Measurements from ENCODE around the gene CASP4.
A peak's percentile ranks its signal among the peaks of the same experiment; 100 is the strongest.
"Not testable (repeated sequence)": the region's sequence is repeated elsewhere in the genome, so short reads cannot be mapped to it uniquely, and the experiment has no call there.

CASP4 gene

DNA sequence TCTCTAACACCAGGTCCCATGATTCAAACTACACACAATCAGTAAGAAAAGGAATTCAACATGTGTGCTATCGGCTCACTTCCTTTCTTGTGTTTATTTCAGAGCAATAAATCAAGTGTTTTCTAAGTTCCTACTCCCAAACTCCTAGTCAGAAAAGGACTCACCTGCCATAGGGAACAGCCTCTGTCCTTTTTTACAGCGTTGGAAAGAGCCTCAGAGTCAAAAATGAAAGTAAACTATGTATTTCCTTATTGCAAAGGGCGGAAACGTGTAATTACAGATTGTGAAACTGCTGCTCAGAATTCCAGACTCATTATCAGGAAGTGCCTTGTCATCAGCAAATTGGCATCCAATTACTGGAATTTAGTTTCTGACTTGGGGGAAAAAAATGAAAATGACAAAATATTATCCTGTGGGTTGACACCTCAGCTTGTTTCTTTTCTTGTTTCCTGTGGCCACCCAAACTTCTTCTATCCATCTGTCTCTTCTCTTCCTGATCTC lies at the start of gene CASP4:
Gene CASP4, minus strand, starts transcription at position 220 of the 501 bp plus-strand sequence. Its CDS starts 49 bp downstream, at position 171.
- peak; percentile 60 to 72 for DNase-seq

DNA sequence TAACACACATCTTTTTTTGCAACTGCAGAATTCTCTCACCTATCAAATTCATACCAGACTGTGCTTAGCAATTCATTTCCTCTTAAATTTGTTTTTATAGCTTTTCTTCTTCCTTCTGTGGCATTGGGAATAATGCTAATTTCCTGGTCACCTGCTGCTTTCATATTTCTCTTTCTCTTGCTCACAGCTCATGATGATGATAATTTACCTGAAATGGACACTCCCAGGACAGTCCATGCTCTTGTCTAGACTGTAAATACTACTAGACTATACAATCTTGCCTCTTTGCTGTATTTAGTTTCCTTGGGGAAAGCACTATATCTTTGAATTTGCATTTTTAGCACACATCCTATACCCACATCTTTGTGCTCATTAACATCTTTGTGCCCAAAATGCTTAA lies 39.1 kb upstream of the CASP4 start:
- DNase-seq = no peak

DNA sequence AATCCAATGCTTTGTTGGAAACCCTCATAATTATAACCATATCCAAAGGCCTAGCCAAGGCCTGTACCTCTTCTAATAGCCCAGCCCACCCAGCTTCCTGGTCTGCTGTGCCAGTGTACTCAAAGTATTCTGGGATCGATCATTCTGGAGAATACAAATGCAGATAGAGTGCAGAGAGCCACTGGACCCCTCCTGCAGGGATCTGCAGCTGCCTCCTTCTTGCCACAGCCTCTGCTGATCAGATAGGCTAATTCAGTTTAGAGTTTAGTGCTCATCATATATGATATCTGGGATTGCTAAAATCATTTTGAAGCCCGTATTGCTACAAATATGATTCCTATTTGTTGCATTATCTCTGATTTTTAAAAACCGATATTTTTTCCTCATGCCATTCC lies 37.1 kb upstream of the CASP4 start:
- DNase-seq = no peak

DNA sequence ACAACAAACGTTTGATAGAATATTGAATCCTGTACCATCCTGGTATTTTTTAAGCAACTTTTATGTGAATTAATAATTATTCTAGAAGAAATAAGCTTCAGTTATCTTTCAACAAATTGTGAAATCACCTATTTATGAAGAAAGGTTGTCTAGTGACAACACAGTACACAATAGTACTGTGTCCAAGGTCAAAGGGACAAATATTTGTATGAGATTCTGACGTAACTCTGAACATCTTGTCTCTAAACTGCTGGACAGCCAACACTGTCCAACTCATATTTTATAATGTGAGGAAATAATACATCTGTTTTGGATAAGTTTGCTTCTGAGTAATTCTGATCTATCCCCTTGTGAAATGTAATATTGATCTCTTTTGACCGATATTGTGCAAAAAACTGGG lies 35.6 kb upstream of the CASP4 start:
- DNase-seq = no peak

DNA sequence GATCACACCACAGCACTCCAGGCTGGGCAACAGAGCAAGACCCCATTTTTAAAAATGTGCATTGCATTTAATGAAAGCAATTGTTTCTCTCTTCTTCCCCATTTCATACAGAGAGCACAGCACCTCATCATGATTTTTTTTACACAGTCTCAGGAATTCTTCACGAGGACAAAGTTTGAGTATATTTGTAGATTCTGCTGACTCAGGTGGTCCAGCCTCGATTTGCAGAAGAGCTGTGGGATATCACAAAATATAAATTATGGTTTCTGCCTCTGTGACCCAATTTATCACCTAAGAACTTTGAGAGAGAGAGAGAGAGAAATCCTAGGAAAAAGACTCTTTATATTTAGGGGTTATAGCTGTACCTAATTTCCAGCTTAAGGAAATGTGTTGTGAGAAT lies 34.8 kb upstream of the CASP4 start:
- DNase-seq = no peak

DNA sequence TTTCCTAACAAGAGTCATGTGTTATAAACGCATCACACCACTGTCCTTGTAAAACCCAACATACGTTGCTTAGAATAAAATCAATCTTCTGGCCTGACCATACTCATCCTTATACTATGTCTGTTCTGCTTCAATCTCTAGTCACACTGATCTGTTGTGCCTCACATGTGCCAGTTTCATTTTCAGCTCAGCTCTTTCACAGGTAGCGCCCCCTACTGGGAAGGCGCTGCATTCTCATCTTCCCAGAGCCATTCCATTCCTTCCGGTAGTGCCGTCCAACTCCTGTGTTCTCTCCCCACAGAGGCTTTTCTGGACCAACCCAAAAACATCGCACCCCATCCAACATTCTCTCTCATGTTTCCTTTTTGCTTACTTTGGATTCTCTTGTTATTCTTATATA lies 32.4 kb upstream of the CASP4 start:
- peak; percentile 34 to 47 for DNase-seq

DNA sequence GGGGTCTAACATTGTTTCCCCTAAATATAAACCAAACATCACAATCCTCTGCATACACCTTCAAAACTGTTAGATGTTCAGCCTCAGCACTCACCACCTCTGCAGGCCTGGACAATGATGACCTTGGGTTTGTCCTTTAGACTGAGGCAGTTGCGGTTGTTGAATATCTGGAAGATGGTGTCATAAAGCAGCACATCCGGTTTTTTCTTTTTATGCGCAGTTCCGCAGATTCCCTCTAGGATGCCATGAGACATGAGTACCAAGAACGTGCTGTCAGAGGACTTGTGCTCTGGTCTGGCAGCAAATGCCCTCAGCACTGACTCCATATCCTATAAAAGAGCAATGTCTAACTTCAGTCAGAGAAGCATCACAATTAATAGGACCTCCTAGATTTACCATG lies 31.8 kb upstream of the CASP4 start:
- peak in 1 of 2 experiments; percentile 1 for DNase-seq

DNA sequence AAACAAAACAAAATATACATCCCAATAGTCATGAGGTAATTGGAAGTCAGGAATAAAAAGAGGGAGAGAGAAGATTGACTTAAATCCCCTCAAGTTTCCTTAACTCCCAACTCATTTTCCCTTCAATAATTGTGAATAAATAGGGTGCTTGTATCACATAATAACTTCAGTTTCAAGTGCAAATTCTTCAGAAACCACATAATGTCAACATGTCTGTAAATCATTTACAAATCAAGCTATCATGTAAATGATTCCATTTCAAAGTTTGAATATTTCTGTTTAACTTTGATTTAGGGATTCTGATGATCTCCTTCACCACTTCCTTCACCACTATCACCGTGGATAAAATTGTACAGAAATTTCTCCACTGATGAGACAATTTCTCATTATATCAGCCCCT lies 31.3 kb upstream of the CASP4 start:
- no peak for DNase-seq

DNA sequence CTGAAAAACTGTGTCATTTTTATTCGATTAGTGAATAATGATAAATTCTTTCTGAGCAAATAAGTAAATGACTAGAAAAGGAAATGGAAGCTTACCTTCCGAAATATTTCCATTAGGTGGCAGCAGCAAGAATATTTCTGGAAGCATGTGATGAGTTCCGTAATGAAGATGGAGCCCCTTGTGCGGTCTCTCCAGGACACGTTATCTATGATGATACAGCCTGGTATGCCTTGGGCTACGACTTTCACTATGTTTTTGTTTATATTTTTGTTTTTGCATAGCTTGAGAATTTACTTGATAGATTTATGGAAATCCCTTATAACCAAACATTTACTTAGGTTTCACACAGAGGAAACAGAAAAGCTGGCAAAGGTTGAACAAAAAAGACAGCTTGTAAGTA lies 28.9 kb upstream of the CASP4 start:
- no peak for DNase-seq

DNA sequence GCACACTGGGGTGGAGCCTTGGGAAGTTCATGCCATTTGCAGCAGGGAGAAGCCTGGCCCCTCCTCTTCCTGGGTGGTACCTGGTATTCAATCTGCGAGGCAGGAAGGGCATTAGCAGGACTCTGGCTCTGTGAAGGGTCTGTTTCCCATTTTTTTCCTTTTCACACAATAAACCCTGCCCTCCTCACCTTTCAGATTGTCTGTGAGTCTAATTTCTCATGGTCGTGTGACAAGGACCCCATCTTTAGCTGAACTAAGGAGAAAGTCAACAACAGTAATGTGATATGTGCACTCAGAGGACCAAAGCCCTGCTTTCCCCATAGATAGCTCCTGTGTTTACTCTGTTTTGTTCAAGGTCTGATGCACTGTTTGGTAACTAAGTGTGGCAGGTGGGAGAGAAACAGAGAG lies 26.6 kb upstream of the CASP4 start:
- no peak for DNase-seq

DNA sequence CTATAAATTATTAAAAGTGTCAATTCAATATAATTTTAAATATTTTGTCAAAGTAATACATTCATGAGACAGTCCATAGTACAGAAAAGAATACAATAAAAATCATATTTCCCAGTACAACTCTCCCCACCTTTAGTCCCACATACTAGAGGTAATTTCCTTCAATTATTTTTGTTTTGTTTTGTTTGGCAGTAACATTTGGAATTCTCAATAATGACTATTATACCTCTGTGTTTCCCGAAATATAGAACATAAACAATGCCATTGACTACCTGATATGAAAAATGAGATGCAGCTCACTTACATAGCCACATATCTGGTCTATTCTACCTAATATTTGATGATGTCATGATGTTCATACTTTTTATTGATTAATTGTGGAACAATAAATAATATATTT lies 24.4 kb upstream of the CASP4 start:
- no peak for DNase-seq

DNA sequence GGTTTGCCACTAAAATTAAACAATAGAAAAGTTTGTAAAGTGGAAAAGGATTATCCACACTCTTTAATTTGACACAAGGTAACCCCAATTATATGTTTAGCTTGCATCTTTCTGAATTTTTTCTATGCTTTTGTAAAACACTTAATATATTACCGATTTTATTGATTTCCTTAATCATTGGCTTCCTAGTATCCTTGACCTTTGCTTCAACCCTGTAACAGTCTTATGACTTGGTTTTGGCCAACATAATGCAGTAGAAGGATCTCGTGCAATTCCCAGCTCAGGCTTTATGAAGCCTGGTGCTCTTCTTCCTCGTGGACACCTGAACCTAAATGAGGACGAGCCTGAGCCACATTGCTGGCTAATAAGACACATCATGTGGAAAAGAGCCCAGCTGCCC lies 23.6 kb upstream of the CASP4 start:
- DNase-seq = no peak

DNA sequence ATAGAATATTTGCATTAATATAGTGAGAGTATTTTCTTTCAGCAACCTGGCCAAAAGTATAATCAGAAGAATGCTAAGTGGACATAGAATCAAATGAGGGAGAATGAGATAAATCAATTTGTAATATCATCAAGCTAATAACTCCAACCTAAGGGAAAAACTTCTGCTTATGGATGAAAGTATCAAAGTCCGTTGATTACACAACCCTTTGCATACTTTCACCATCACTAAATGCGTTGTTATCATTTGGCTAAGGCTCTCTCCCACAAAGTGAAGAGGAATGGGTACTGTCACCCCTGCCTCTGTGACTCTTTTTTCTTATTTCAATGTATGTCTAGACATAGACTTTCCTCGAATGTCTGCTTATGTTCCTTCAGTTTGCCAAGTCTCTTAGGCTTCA lies 16.4 kb upstream of the CASP4 start:
- no peak for DNase-seq

DNA sequence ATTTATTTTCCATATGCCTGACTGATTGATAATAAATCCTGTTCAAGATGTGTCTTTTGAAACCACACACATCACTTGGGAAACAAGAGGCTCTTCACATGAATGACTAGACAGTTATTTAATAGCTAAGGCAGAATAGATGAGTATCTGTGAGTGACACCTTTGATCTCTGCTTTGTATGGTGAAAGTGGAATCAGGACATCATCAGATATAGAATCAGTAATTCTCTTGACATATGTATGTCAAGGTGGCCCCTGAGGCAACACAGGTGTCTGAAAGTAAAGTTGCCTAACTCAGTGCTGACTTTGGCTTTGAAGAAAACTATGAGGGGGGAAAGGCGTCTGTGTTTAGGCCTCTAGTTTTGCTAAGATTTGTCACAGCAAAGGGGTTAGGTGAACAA lies 11.5 kb upstream of the CASP4 start:
- DNase-seq = no peak

DNA sequence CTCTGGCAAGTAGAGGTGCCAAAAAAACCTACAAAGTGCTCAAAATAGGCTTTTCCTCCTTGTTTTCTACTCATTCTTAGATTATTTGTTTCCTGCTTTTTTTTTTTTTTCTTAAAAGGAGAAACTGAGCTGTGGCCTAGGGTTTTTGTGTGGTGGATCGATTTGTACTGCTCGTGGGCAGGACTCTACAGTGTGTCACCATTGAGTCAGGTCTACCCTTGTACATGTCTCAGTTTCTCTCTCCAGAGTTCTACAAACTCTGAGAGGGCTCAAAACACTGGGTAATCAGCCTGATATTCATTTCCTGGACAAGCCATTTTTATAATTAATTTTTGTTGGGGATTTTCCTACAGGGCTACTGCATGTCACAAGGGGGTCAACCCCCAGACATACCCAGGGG lies 5.2 kb upstream of the CASP4 start:
- DNase-seq = no peak

DNA sequence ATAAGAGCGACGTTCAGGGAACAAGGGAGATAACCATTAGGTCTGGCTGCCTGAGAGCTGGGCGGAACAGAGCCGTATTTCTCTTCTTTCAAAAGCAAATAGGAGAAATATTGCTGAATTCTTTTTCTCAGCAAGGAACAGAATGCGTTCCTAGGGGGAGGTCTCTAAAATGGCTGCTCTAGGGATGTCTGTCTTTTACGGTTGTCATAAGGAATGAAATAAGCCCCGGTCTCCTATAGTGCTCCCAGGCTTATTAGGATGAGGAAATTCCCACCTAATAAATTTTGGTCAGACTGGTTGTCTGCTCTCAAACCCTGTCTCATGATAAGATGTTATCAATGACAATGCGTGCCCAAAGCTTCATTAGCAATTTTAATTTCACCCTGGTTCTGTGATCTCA lies 4.5 kb upstream of the CASP4 start:
- not testable (repeated sequence) for DNase-seq

DNA sequence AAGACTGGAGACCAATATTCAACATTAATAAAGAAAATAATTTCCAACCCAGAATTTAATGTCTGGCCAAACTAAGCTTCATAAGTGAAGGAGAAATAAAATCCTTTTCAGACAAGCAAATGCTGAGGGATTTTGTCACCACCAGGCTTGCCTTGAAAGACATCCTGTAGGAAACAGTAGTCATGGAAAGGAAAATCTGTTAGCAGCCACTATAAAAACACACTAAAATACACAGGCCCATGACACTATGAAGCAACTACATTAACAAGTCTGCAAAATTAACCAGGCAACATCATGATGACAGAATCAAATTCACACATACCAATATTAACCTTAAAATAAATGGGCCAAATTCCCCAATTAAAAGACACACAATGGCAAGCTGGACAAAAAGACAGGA lies 2.4 kb upstream of the CASP4 start:
- DNase-seq = no peak

DNA sequence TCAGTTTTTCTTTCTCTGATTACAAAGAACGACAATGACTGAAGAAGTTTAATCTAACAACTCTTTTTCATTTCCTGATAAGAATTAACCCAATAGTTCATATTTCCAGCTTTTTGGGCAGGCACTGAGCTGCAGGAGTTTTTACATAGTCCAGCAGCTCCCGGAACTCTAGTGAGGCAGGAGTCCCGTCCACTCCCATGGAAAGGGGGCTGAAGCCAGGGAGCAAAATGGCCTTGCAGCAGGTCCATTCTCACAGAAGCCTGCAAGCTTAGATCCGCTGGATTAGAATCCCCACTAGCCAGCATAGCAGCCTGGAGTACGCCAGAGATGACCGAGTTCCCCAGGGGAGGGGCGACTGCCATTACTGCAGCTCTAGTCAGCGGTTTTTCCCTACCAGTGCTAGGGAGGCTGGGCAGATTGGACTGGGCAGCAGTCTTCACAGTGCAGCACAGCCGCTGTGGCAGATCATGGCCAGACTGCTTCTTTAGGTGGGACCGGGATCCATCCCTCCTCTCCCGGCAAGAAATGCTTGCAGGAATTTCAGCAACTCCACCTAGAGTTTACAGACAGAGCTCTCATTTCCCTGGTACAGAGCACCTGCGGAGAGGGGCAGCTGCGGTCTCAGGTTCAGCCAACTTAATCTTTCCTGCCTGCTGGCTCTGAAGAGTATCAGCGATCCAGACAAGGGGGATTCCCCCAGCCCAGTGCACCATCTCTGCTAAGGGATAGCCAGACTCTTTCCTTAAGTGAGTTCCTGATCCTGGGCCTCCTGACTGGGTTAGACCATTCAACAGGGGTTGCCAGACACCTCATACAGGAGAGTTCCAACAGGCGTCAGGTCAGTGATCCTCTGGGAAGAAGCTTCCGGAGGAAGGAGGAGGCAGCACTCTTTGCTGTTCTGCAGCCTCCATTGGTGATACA lies 742 bp upstream of the CASP4 start:
- DNase-seq = no peak

DNA sequence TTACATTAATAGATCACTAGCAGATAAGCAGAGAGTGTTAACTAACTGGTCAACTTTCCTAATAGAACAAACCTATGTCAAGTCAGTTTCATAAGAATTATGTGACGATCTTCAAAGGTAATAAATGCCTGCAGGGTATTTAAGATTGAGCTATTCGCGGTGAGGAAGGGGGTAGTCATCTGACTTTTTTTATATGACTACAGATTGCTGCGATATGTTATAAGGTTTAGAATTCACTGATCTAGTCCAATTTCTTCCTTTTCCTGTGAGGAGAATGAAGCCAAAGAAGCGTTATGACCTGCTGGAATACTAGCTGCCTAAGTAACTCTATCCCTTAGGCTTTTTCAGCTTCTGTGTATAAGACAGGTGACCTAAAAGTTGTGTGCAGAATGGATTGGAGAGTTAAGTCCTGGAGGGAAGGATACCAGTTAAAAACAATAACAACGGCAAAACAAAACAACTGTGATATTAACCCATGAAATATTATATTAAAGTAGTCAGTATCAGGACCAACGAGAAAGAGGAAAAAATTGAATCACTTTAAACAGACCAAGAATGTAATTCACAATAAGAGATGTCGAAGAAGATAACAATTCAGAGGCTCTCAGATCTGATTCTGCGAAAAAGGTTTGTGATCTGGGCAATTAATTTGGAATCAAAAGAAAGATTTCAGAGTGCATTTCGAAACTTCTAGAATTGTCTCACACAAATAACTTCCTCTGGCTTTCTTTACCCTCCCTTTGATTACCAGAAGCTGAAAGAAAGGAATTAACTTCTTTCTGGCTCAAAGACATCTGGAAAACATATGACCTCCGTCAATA lies 630 bp downstream of the CASP4 start:
- DNase-seq = peak in 1 of 2 experiments; percentile 39

DNA sequence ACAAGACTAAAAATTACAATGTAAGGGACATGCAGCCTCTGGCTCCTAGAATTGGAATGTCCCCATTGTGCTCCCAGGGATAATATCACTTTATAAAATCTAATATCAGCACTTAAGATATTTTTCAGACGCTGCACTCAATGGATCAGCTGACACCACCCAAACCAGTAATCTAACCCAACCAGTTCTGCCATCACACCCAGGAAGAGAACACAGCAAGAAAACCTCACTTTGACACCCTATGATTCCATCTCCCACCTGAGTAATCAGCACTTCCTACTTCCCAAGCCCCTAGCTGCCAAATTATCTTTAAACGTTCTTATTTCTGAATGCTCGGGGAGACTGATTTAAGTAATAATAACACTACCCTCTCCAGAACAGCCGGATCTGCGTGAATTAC lies 2.6 kb downstream of the CASP4 start:
- DNase-seq = no peak

DNA sequence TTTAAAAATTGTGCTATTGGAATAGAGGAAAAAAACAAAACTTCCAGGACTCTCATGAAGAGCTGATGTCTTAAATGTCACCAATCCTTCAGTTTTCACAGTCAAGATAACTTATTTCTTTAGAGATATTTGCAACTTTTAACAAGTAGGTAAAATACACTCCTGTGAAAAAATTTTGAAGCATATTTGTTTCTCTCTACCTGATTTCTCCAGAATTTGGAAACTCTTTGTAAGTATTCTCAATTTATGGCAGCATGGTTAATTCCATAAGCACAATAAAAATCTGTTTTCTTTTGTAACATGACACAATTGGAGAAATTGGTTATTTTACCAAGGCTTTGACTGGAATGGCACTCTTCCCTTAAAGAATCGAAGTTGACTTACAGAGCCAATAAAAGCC lies 4.1 kb downstream of the CASP4 start:
- no peak for DNase-seq

DNA sequence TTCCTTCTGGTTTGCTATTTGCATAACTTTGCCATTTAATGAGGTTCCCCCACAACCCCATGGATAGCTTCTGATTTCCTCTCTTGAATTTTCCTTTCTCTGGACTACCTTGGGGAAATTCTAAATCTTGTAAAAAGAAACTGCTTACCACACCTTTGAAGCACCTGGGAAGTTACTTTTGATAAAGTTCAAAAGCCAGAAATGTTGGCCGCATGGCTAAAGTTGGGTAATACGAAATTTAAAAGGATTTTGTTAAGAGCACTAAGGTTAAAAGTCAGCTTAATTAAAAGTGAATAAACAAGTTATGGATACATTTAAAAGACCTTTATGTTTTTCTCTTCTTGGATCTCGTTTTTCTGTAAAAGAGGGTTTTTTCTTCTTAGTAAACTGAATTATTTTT lies 5.5 kb downstream of the CASP4 start:
- no peak for DNase-seq

DNA sequence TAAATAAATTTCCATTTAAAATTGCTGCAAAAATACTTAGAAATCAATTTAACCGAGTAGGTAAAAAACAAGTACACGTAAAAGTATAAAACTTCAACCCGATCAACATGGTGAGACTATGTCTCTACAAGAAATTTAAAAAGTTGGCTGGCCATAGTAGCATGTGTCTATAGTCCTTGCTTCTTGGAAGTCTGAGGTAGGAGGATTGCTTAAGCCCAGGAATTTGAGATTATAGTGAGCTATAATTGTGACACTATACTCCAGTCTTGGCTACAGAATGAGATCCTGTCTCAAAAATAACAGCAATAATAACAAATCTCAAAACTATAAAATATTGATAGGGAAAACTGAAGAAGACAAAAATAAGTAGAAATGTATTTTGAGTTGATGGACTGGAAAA lies 11.1 kb downstream of the CASP4 start:
- no peak for DNase-seq

DNA sequence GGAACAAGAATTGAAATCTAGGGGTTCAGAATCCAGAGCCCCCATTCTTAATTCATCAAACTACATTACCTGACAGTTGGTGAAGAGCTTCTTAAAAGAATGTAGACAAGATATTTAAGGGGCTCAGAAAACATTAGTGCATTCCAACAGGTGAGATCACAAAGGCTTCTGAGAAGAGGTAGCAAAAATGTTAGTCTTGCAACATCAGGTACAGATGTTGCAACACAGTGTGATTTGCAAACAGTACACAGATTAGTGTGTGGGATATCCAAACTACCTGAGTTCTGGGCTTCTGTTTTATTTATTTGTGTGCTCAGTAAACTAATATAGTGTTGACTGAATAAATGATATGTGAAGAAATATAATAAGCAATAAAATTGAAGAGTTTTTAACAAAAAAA lies 11.8 kb downstream of the CASP4 start:
- DNase-seq = no peak
